Measurements from ENCODE around the gene ENGASE.

Gene ENGASE

GRCh38 chr17:79078476-79079190 is 4.0 kb downstream of the ENGASE start:
- Histone ChIP-seq H3K79me2 (ENCODE audit: insufficient read depth, low read length) (peaks cover 11% of the 10 kb centered on the region; the same call in 1 of the 2 replicates), H3F3A (ENCODE audit: low read depth) (no peaks in the 10 kb centered on the region), H3K4me1 (ENCODE audit: insufficient read depth, low read length, poor library complexity, severe bottlenecking) (peaks cover 15% of the 10 kb centered on the region), H3K36me3 (ENCODE audit: insufficient read depth, low read length) (peaks cover 14% of the 10 kb centered on the region; the same call in 1 of the 2 replicates), H2AFZ (ENCODE audit: low read length) (no peak overlapping the region), H4K20me1 (ENCODE audit: insufficient read depth, low read length, poor library complexity, severe bottlenecking) (peaks cover 4% of the 10 kb centered on the region), H3K27me3 (ENCODE audit: insufficient read depth, low read length, poor library complexity, severe bottlenecking) (no peaks in the 10 kb centered on the region), H3K9me3 (ENCODE audit: insufficient read depth, low read depth, low read length) (no peaks in the 10 kb centered on the region), H3K9me2 (replicated peaks; ENCODE audit: low read depth, low read length) (no peaks in the 10 kb centered on the region), H3K4me3 (ENCODE audit: low read length, poor library complexity, severe bottlenecking) (no peak overlapping the region), H3K4me2 (ENCODE audit: low read depth, low read length, poor library complexity, severe bottlenecking) (no peak overlapping the region), H3K9ac (ENCODE audit: low read depth, low read length, poor library complexity, severe bottlenecking) (no peak overlapping the region)
- no peak for TF ChIP-seq EZH2phosphoT487 (IDR thresholded peaks at IDR 0.05; ENCODE audit: borderline replicate concordance)
- no peak for TF ChIP-seq CTCF (conservative IDR thresholded peaks at IDR 0.05; ENCODE audit: low read length)

- H3K79me2 ChIP-seq (ENCODE audit: insufficient read depth, low read length) = peaks cover 11% of the 10 kb centered on the region; the same call in 1 of the 2 replicates
- no peak overlapping the region for H2AFZ ChIP-seq (ENCODE audit: low read length)
- TF ChIP-seq EZH2phosphoT487 (IDR thresholded peaks at IDR 0.05; ENCODE audit: borderline replicate concordance) (no peak), CTCF (conservative IDR thresholded peaks at IDR 0.05; ENCODE audit: low read length) (no peak)
- no peaks in the 10 kb centered on the region for H3K9me3 ChIP-seq (ENCODE audit: insufficient read depth, low read depth, low read length)
- no peaks in the 10 kb centered on the region for H3K9me2 ChIP-seq (replicated peaks; ENCODE audit: low read depth, low read length)
- H3K4me2 ChIP-seq (ENCODE audit: low read depth, low read length, poor library complexity, severe bottlenecking) = no peak overlapping the region
- H3K4me1 ChIP-seq (ENCODE audit: insufficient read depth, low read length, poor library complexity, severe bottlenecking) = peaks cover 7% of the 10 kb centered on the region
- no peak overlapping the region for H3K9ac ChIP-seq (ENCODE audit: low read depth, low read length, poor library complexity, severe bottlenecking)
- peaks cover 14% of the 10 kb centered on the region; the same call in 1 of the 2 replicates for H3K36me3 ChIP-seq (ENCODE audit: insufficient read depth, low read length)
- no peaks in the 10 kb centered on the region for H3K27me3 ChIP-seq (ENCODE audit: insufficient read depth, low read length, poor library complexity, severe bottlenecking)
- H3F3A ChIP-seq (ENCODE audit: low read depth) = no peaks in the 10 kb centered on the region
- peaks cover 4% of the 10 kb centered on the region for H4K20me1 ChIP-seq (ENCODE audit: insufficient read depth, low read length, poor library complexity, severe bottlenecking)
- H3K4me3 ChIP-seq (ENCODE audit: low read length, poor library complexity, severe bottlenecking) = no peak overlapping the region
These were observed 5.0 kb downstream of the ENGASE start for GRCh38 chr17:79079421-79080200.

- Histone ChIP-seq H3K9me3 (ENCODE audit: insufficient read depth, low read depth, low read length) (no peaks in the 10 kb centered on the region), H2AFZ (ENCODE audit: low read length) (no peak overlapping the region), H3K4me1 (ENCODE audit: insufficient read depth, low read length, poor library complexity, severe bottlenecking) (peaks cover 7% of the 10 kb centered on the region), H3K9ac (ENCODE audit: low read depth, low read length, poor library complexity, severe bottlenecking) (no peak overlapping the region), H3K4me3 (ENCODE audit: low read length, poor library complexity, severe bottlenecking) (no peak overlapping the region), H3K79me2 (ENCODE audit: insufficient read depth, low read length) (peaks cover 8% of the 10 kb centered on the region; the same call in 1 of the 2 replicates), H4K20me1 (ENCODE audit: insufficient read depth, low read length, poor library complexity, severe bottlenecking) (peaks cover 4% of the 10 kb centered on the region), H3F3A (ENCODE audit: low read depth) (no peaks in the 10 kb centered on the region), H3K9me2 (replicated peaks; ENCODE audit: low read depth, low read length) (no peaks in the 10 kb centered on the region), H3K4me2 (ENCODE audit: low read depth, low read length, poor library complexity, severe bottlenecking) (no peak overlapping the region), H3K27me3 (ENCODE audit: insufficient read depth, low read length, poor library complexity, severe bottlenecking) (no peaks in the 10 kb centered on the region), H3K36me3 (ENCODE audit: insufficient read depth, low read length) (peaks cover 14% of the 10 kb centered on the region; the same call in 1 of the 2 replicates)
- TF ChIP-seq EZH2phosphoT487 (IDR thresholded peaks at IDR 0.05; ENCODE audit: borderline replicate concordance) = no peak
- no peak for TF ChIP-seq CTCF (conservative IDR thresholded peaks at IDR 0.05; ENCODE audit: low read length)
These were observed 5.7 kb downstream of the ENGASE start for GRCh38 chr17:79080349-79080748.
